Keratinocyte (primary cell): ENCODE results near the gene TTC13. TPM values are rescaled to one million over a fixed set of nuclear protein-coding genes. Genes with fewer than 3 reads are reported as not detected.

Experiments
- DNase-seq: peaks from one replicate; pipeline ENCODE4 v3.0.0-alpha.2; 2011; ENCODE audit warnings: low read depth, missing footprints, low spot score
- FAIRE-seq: peaks from 2 replicates; lab custom pipeline; 2011; peaks lifted over from hg19 to GRCh38; lab: Jason Lieb, UNC
- H2AFZ ChIP-seq: 2 replicates; pipeline ENCODE4 v1.6.0; 2012; ENCODE audit warnings: low read length, control low read depth, inconsistent platforms; ENCODE audit not compliant: control insufficient read depth
- H3K27ac ChIP-seq: 2 replicates; pipeline ENCODE4 v1.5.1; 2011; ENCODE audit warnings: low read length; ENCODE audit not compliant: control insufficient read depth, insufficient read depth
- H3K27me3 ChIP-seq: 3 replicates; pipeline ENCODE4 v1.6.0; 2011; ENCODE audit warnings: low read length; ENCODE audit not compliant: control insufficient read depth, insufficient read depth; ENCODE audit errors: extremely low read depth
- H3K36me3 ChIP-seq, 2 experiments: 2 replicates in 1 of 2; 3 replicates in 1 of 2; pipeline ENCODE4 v1.5.1; 2011; ENCODE audit warnings: low read length in 2 of 2, mild to moderate bottlenecking in 1 of 2; ENCODE audit not compliant: control insufficient read depth in 2 of 2, insufficient read depth in 2 of 2; ENCODE audit errors: extremely low read depth in 1 of 2
- H3K4me1 ChIP-seq: 3 replicates; pipeline ENCODE4 v1.5.1; 2011; ENCODE audit warnings: low read length; ENCODE audit not compliant: control insufficient read depth, insufficient read depth; ENCODE audit errors: extremely low read depth
- H3K4me2 ChIP-seq: 3 replicates; pipeline ENCODE4 v1.6.0; 2011; ENCODE audit warnings: low read depth, low read length; ENCODE audit not compliant: control insufficient read depth, insufficient read depth; ENCODE audit errors: extremely low read depth
- H3K4me3 ChIP-seq, 3 experiments: fragments of 200-600 bp in 1 of 3; sonication (generic) in 1 of 3; 2 replicates in 2 of 3; 3 replicates in 1 of 3; pipeline ENCODE4 v1.5.1; 2011 to 2016; ENCODE audit warnings: low read length in 3 of 3, mild to moderate bottlenecking in 3 of 3, control low read depth in 2 of 3, inconsistent platforms in 1 of 3, low read depth in 1 of 3, mixed read lengths in 1 of 3, mixed run types in 1 of 3, moderate library complexity in 1 of 3; ENCODE audit not compliant: control insufficient read depth in 2 of 3, insufficient read depth in 2 of 3; ENCODE audit errors: extremely low read depth in 1 of 3
- H3K79me2 ChIP-seq: 2 replicates; pipeline ENCODE4 v1.6.0; 2012; ENCODE audit warnings: low read length; ENCODE audit not compliant: control insufficient read depth, insufficient read depth
- H3K9ac ChIP-seq: 3 replicates; pipeline ENCODE4 v1.6.0; 2011; ENCODE audit warnings: low read length; ENCODE audit not compliant: control insufficient read depth, insufficient read depth; ENCODE audit errors: extremely low read depth
- H3K9me1 ChIP-seq: 3 replicates; pipeline ENCODE4 v1.6.0; 2011; ENCODE audit warnings: low read length; ENCODE audit not compliant: control insufficient read depth, insufficient read depth; ENCODE audit errors: extremely low read depth
- H3K9me3 ChIP-seq: 2 replicates; pipeline ENCODE4 v1.5.1; 2012; ENCODE audit warnings: low read depth, low read length; ENCODE audit not compliant: control insufficient read depth
- H4K20me1 ChIP-seq: 3 replicates; pipeline ENCODE4 v1.6.0; 2011; ENCODE audit warnings: low read length; ENCODE audit not compliant: control insufficient read depth, insufficient read depth; ENCODE audit errors: extremely low read depth
- CTCF ChIP-seq, 3 experiments: IDR thresholded peaks in 1 of 3; conservative IDR thresholded peaks in 1 of 3; optimal IDR thresholded peaks in 1 of 3; 2 replicates in 2 of 3; 3 replicates in 1 of 3; pipeline versions ENCODE3 to v1.5.1; 2011; ENCODE audit warnings: low read length in 3 of 3, mild to moderate bottlenecking in 3 of 3, moderate library complexity in 2 of 3, control low read depth in 1 of 3, inconsistent platforms in 1 of 3; ENCODE audit not compliant: insufficient read depth in 2 of 3; ENCODE audit errors: extremely low read depth in 1 of 3
- EZH2 ChIP-seq: IDR thresholded peaks from one replicate; pipeline ENCODE4 v1.6.1; 2012; ENCODE audit warnings: inconsistent platforms, mild to moderate bottlenecking, low read length, moderate library complexity
- dilution Hi-C: fragments of 300-500 bp; cut with MboI; formaldehyde crosslinking; loops from one replicate; pipeline ENCODE4 v1.7.0; 2020; ENCODE audit warnings: low sequenced_read_pairs; ENCODE audit not compliant: extremely low pct_ligation_motif_present
- polyA plus RNA-seq, 5 experiments: library from polyadenylated mRNA; depleted of rRNA in 3 of 5; stranded (reverse) in 3 of 5; stranded (forward) in 1 of 5; unstranded in 1 of 5; fragments of >200 nt; gene quantifications; 1 replicate in 1 of 5; 2 replicates in 3 of 5; 3 replicates in 1 of 5; pipeline versions ENCODE4 v1.2.1 to v1.2.3, GENCODE V29; 2011 to 2012; ENCODE audit warnings: missing spikeins in 2 of 5, low read depth in 1 of 5, low replicate concordance in 1 of 5

TTC13 gene
- polyA plus RNA-seq, 1 donor (not counting 4 experiments of a cell fraction or from before 2014, with no cell fraction given): 8.3 TPM

GRCh38 chr1:230917284-230918135 is 61.2 kb downstream of the TTC13 start:
- Histone ChIP-seq H3K4me3 (no peak overlapping the region), H3K4me2 (no peak overlapping the region), H2AFZ (no peak overlapping the region), H3K27me3 (no peaks in the 10 kb centered on the region), H3K36me3 (peaks cover 0 to 4% of the 10 kb centered on the region in 2 experiments), H3K9me3 (no peaks in the 10 kb centered on the region), H3K79me2 (no peaks in the 10 kb centered on the region), H3K9ac (no peak overlapping the region), H3K4me1 (no peaks in the 10 kb centered on the region), H3K27ac (no peak overlapping the region), H3K9me1 (no peaks in the 10 kb centered on the region), H4K20me1 (no peaks in the 10 kb centered on the region)
- dilution Hi-C loops: no loop called here
- DNase-seq: peak; percentile 13
- peak; percentile 67 for FAIRE-seq
- TF ChIP-seq EZH2: no peak
- peak; percentile 66 to 83 (median 80) for TF ChIP-seq CTCF (optimal IDR thresholded peaks at IDR 0.05 in 1 of 3, IDR thresholded peaks at IDR 0.05 in 1 of 3, conservative IDR thresholded peaks at IDR 0.05 in 1 of 3; ENCODE audit: extremely low read depth in 1 of 3, insufficient read depth in 2 of 3, low read length in 3 of 3)

DNA sequence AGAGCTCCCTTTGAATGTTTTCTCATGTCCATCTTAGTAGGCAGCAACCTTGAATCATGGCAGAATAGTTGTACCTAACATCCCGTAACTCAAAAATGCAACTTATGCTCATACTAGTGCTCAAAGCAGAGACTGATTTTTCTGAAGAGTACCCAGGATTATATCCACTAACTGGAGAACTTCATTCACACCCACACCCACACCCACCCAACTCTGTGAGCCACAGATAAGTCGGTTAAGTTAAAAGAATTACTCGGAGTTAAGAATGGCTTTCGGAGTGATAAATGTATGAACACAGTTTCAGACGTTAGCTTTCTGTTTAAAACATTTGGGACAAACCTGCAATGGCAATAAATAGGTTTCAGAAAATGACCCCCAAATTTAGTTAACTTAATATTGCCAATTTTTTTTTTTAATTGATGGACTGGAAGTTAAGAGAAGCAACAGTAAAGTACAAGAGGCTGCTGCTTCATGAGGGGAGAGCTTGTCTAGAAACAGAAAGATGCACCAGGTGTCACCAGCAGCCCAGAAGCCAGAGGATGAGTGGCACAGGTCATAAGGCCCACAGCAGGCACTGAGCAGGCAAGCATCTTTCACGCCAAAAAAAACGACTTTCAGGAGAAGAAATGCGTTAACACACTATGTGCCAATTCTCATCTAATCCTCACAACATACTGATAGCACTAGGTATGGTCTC is 61.9 kb downstream of the TTC13 start:
- no peak overlapping the region for H2AFZ ChIP-seq
- H3K4me1 ChIP-seq: no peaks in the 10 kb centered on the region
- H3K36me3 ChIP-seq: peaks cover 0 to 4% of the 10 kb centered on the region in 2 experiments
- FAIRE-seq (no peak), DNase-seq (no peak)
- no peaks in the 10 kb centered on the region for H3K9me1 ChIP-seq
- no peak overlapping the region for H3K4me2 ChIP-seq
- no peak for TF ChIP-seq CTCF (optimal IDR thresholded peaks at IDR 0.05 in 1 of 3, IDR thresholded peaks at IDR 0.05 in 1 of 3, conservative IDR thresholded peaks at IDR 0.05 in 1 of 3; ENCODE audit: extremely low read depth in 1 of 3, insufficient read depth in 2 of 3, low read length in 3 of 3)
- no peak for TF ChIP-seq EZH2
- no peaks in the 10 kb centered on the region for H3K79me2 ChIP-seq
- no peak overlapping the region for H3K9ac ChIP-seq
- no peak overlapping the region for H3K4me3 ChIP-seq
- H3K27me3 ChIP-seq: no peaks in the 10 kb centered on the region
- H4K20me1 ChIP-seq: no peaks in the 10 kb centered on the region
- H3K27ac ChIP-seq: no peak overlapping the region
- dilution Hi-C loops: no loop called here
- H3K9me3 ChIP-seq: no peaks in the 10 kb centered on the region
